ENCODE measurements around the gene ACD.

ACD gene

DNA sequence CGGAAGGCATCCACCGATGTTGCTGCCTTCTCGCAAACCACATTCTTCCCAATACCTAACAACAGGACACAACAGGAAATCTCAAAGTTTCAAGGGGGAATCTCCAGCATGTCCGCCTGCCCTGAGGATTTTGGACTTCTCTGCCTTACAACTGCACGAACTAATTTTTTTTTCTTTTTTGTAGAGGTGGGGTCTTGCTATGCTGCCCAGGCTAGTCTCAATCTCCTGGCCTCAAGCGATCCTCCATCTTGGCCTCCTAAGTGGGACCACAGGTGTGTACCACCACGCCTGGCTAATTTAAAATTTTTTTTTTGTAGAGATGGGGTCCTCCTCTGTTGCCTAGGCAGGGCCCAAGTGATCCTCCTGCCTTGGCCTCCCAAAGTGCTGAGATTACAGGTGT, 15.9 kb upstream of the ACD start:
- DNase-seq (ENCODE audit: low read depth in 3 of 3), result no peak

GRCh38 chr16:67675579-67675935, 15.5 kb upstream of the ACD start:
- no peak for DNase-seq (ENCODE audit: low read depth in 3 of 3)

GRCh38 chr16:67674851-67675578, 15.0 kb upstream of the ACD start:
- DNase-seq (ENCODE audit: low read depth in 3 of 3), result no peak

GRCh38 chr16:67673712-67674580, 13.9 kb upstream of the ACD start:
- no peak for DNase-seq (ENCODE audit: low read depth in 3 of 3)

DNA sequence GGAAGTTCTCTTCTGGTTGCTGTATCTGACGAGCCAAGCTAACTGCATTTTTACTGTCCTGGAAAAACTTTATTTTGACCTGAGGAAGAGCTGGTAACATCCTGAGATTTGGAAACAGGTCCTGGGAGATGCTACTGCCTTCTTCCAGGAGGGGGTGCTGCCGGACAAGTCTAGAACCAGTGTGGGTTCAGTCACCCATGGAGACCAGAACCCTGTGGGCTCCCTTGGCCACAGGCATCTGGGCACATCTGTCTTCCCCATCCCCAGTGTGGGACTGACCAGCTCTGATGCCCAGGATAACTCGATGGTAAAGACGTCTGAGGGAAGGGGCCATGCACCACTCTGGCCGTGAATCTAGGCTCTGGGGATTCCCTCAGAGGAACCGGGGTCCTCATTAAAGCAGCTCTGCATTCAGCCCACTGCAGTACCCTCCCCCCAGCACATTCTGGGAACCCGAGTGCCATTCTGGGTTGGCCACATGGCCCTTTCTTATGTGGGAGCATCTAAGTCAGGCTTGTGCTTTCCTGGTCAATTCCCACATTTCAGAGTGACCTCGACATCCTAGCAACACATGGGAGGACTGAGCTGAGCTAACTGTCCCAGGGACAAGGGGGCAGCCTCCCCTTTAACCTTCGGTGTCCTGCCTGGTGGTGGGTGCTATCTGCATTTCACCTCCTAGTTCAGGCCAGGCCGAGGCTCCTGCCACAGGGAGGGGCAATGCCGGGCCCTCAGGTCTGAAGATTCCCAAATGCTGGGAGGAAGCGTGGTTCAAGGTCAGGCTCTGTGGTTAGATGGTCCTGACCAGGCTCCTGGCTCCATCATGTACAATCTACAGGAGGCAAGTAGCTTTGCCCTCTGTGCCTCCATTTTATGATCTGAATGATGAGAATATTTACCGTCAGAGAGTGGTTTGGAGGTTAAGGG, 12.9 kb upstream of the ACD start:
- DNase-seq (ENCODE audit: low read depth in 3 of 3), result peak in 1 of 3 experiments; percentile 45

DNA sequence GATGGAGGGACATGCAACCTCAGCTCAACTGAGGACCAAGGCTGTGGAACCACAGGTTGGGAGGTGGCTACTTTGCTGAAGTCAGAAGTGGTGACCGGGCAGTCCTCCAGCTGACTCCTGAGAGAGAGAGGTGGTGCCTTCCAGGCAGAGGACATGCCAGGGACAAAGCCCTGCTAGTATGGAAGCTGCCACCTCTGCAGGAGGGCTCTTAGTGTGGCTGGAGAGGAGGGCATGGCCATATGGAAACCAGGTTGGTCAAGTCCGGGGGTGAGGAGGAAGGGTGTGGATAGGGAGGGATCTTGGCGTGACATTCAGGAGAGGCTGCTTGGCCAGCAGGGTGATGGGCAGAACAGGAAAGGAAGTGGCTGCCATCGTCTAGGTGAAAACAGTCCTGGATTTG, 12.2 kb upstream of the ACD start:
- no peak for DNase-seq (ENCODE audit: low read depth in 3 of 3)

GRCh38 chr16:67669499-67670101, 9.5 kb upstream of the ACD start:
- no peak for DNase-seq (ENCODE audit: low read depth in 3 of 3)

DNA sequence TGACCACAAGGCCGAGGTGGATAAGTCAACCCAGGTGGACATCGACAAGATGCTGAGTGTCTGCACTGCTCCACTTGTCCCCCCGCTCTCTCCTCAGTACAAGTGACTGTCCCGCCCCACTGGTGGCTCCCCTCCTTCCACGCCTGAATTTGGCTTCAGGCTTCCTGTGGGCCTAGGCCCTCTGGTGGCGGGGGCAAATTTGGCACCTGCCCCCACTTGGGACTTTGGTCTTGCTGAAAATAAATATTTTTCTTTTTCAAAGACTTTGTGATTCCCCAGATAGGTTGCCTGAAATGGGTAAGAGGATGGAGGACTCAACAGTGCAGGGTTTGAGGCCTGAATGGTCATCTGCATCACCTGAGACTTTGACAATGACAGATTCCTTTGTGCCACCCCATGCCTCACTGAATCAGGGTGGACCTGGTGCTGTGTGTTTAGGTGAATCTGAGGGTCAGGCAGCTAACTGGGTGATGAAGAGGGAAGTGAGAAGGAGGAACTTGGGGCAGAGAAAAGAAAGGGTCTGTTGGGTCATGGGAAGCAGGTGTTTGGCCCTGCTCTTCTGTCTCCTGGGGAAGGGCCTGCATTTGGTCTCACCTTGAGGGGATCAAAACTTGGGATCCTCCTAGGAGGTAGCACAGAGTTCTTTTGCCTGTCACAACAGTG, 8.6 kb upstream of the ACD start:
- no peak for DNase-seq (ENCODE audit: low read depth in 3 of 3)

DNA sequence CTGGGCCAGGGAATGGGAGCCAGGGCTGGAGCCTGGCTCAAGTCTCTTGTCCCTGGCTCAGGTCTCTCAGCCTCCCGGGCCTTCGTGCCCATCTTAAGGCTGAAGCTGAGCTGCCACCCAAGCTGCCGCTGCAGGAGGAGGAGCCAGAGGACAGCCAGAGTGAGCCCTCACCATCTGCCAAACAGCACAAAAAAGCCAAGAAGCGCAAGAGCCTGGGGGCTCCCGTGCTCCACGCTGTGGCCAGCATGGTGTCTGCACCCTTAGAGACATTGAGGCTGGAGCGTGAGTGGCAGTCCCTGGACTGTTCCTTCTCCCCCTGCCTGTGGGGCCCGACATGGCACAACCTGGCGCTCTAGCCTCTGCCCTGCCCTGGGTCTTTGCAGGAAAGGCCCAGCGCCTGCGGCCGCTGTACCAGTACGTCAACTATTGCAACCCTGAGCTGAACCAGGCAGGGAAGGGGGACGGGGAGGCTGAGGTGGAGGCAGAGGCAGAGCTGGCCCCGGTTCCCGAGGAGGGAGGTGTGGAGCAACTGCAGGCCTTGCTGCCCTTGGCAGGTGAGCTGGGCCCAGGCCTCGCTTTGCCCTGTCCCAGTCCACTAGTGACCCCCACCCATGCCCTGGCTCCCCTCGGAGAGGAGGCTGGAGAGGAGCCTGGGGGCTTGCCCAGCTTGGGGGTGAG, 7.9 kb upstream of the ACD start:
- peak; percentile 62 to 81 (median 63) for DNase-seq (ENCODE audit: low read depth in 3 of 3)

DNA sequence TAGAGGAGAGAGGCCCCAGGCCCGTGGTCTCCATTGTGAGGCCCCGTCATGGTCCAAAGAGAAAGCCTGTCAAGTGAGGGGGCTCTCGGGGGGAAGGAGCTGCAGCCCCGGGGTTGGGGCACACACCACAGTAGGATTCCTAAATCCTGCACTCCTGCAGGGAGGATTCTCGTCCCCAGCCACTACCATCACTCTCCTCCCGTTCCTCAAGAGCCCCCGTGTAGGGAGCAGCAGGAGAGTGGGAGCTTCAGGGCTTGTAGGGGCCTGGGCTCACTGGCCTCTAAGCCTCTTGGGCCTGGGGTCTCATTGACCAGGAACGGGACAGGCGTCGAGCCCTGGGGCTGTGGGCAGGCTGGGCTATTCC, 7.4 kb upstream of the ACD start:
- no peak for DNase-seq (ENCODE audit: low read depth in 3 of 3)

GRCh38 chr16:67666559-67667452, 6.7 kb upstream of the ACD start, which contains the start of the genes C16orf86 and ENKD1:
Gene C16orf86 (plus strand): TSS chr16:67666814. CDS start chr16:67666971, 157 bp downstream.
Gene ENKD1 (minus strand): TSS chr16:67666750. CDS start chr16:67666442, 308 bp downstream.
- DNase-seq (ENCODE audit: low read depth in 3 of 3), result peak; percentile 53 to 77 (median 64)

GRCh38 chr16:67666032-67666551, 6.0 kb upstream of the ACD start:
- DNase-seq (ENCODE audit: low read depth in 3 of 3), result no peak

DNA sequence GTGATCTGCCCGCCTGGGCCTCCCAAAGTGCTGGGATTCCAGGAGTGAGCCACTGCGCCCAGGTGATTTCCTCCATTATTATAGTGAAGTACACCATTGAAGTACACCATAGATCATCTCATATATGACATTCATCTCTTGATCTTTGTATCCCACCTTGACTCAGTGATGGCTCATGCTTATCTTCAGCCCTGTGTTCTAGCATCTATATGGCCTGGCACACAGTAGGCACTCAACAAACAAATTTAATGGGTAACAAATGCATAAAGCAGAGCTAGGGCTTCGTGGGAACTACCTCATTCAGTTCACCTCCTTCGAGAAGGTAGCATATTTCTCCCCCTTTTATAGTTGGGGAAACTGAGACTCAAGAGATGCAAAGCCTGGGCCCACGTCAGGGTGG, 5.5 kb upstream of the ACD start:
- no peak for DNase-seq (ENCODE audit: low read depth in 3 of 3)

DNA sequence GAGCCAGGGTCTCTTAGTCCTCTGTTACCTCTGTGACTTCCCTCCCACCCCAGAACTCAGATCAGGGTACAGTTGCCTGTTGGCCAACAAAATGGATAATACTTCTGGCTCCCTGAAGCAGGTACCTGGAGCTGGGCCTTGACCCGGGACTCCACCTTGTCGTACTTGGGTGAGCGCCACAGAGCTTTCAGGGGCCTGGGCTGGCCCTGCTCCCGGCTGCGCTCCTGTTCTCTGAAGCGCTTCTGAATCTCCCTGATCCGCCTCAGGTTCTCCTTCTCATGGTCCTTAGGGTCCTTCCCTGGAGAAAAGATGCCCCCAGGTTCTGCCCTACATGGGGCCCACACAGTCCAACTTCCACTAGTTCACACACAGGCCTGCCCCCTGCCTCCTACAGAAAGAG, 4.8 kb upstream of the ACD start:
- no peak for DNase-seq (ENCODE audit: low read depth in 3 of 3)

DNA sequence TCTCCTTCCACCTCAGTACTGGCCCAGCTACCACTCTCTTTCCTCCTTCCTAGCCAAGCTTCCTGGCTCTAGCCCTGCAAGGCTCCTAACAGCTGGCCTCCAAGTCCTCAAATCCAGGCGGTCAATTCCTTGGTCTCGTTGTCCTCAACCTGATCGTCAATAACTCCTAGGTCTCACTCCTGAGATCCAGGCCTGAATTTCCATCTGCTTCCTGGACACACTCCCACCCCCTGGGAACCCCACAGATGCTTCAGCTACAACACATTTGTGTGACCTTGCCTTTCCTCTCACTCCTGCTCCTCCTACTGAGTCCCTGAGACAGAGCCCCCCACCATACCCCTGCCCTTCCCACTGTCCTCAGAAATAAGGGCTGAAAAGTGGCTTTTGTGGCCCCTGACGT, 4.2 kb upstream of the ACD start:
- no peak for DNase-seq (ENCODE audit: low read depth in 3 of 3)

DNA sequence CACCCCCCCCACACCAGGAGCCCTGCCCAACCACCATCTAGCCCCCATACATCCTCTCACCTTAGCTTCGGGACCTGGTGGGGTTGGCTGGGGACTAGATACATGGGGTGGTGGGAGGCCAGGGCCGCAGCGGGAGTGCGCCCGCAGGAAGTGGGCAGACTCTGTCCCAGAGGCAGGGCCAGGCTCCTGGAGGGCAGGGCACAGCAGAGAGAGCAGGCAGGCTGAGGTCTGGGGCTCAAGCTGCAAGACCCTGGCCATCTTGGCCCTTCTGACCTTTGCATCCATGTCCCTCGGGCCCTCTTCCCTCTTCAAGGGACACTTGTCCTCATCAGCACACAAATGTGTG, 3.8 kb upstream of the ACD start:
- no peak for DNase-seq (ENCODE audit: low read depth in 3 of 3)

GRCh38 chr16:67663151-67663876, 3.3 kb upstream of the ACD start:
- peak in 1 of 3 experiments; percentile 40 for DNase-seq (ENCODE audit: low read depth in 3 of 3)

DNA sequence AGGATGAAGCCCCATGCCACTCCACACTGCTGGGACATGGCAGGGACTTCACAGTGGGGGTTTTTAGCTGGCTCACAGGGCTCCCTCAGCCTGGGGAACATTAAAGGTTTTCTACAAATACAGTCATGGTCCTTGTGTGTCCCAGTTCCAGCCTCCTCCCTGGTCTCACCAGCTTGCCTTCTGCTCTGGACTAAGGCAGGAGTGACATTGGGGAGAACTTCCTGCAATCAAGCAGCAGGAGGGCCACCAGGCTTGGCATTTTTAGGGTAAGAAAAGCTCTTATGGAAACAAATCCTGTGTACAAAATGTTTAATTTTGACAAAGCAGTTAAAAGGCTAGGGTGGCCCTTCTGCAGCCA, 2.6 kb upstream of the ACD start:
- DNase-seq (ENCODE audit: low read depth in 3 of 3), result no peak

Data from stimulated activated CD4-positive, alpha-beta T cell treated with anti-CD3 and anti-CD28 coated beads, TNF-alpha, amount 100 ng/mL, for 24 hours (primary cell).